GM19099 (cell line): ENCODE results near the gene STX18.

Experiments
- POLR2A ChIP-seq: IDR thresholded peaks from 3 replicates; pipeline ENCODE4 v1.6.1; 2011; ENCODE audit warnings: low read depth; ENCODE audit not compliant: insufficient read length; ENCODE audit errors: extremely low read depth

STX18 gene

GRCh38 chr4:4541661-4542570 lies at the start of gene STX18:
STX18 (minus strand) TSS chr4:4542048; CDS start chr4:4541964, 84 bp downstream.
- peak; percentile 80 for TF ChIP-seq POLR2A

GRCh38 chr4:4591071-4591470 lies 49.2 kb upstream of the STX18 start:
- TF ChIP-seq POLR2A, result no peak

GRCh38 chr4:4590546-4590945 lies 48.7 kb upstream of the STX18 start:
- no peak for TF ChIP-seq POLR2A

GRCh38 chr4:4585012-4585670 lies 43.3 kb upstream of the STX18 start:
- no peak for TF ChIP-seq POLR2A

- TF ChIP-seq POLR2A, result no peak
These were observed 41.8 kb upstream of the STX18 start for GRCh38 chr4:4583606-4584005.

- no peak for TF ChIP-seq POLR2A
These were observed 40.8 kb upstream of the STX18 start for GRCh38 chr4:4582653-4583052.

- no peak for TF ChIP-seq POLR2A
These were observed 38.6 kb upstream of the STX18 start for GRCh38 chr4:4580494-4580893.

- no peak for TF ChIP-seq POLR2A
These were observed 37.1 kb upstream of the STX18 start for GRCh38 chr4:4578981-4579380.

GRCh38 chr4:4577359-4577875 lies 35.6 kb upstream of the STX18 start:
- no peak for TF ChIP-seq POLR2A

- peak; percentile 30 for TF ChIP-seq POLR2A
These were observed 33.7 kb upstream of the STX18 start for GRCh38 chr4:4575284-4576211.

- no peak for TF ChIP-seq POLR2A
These were observed 32.9 kb upstream of the STX18 start for GRCh38 chr4:4574792-4575191.

- no peak for TF ChIP-seq POLR2A
These were observed 32.2 kb upstream of the STX18 start for GRCh38 chr4:4574052-4574451.

GRCh38 chr4:4572821-4573220 lies 31.0 kb upstream of the STX18 start:
- no peak for TF ChIP-seq POLR2A

- no peak for TF ChIP-seq POLR2A
These were observed 27.1 kb upstream of the STX18 start for GRCh38 chr4:4568806-4569427.
